ENCODE results near the gene PDIA3. TPM values are rescaled to one million over a fixed set of nuclear protein-coding genes. Genes with fewer than 3 reads are reported as not detected.

PDIA3 gene
- total and polyA plus RNA-seq, 2 experiments from 2014 or later: 97.9 to 932 TPM

DNA sequence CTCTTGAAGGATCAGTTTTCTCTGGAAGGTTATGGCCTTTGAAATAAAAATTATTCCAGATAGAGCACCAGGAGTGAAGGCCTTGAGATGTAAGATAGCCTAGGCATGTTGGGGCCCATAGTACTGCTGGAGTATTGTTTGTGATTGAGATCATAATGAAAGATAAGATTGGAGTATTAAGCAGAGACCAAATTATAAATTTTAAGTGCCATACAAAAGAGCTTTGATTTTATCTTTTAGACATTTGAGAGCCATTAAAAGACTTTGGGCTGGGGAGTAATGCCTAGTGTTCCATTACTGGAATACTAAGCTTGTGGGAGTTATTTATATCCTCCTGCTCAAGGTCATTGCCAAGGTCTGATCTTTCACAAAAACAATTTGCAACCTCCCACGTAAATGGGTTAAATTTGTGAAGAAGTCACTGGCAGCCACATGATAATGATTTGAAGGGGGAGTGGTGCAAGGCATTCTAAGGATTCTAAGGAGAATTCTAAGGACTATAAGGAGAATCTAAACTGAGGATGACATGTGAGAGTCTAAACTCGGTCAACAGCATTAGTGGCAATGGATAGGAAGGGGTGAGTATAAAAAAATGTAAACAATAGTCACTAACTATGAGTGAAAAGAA, 17.7 kb downstream of the PDIA3 start:
- Histone ChIP-seq H3K9me3 (ENCODE audit: low read depth) (no peaks in the 10 kb centered on the region), H3K27me3 (no peaks in the 10 kb centered on the region), H3K27ac (peak overlapping the region; percentile 6), H3K36me3 (peaks cover 81% of the 10 kb centered on the region), H3K4me3 (no peak overlapping the region), H3K4me1 (ENCODE audit: low read depth) (peaks cover 6% of the 10 kb centered on the region)
- TF ChIP-seq, protein P1, sequence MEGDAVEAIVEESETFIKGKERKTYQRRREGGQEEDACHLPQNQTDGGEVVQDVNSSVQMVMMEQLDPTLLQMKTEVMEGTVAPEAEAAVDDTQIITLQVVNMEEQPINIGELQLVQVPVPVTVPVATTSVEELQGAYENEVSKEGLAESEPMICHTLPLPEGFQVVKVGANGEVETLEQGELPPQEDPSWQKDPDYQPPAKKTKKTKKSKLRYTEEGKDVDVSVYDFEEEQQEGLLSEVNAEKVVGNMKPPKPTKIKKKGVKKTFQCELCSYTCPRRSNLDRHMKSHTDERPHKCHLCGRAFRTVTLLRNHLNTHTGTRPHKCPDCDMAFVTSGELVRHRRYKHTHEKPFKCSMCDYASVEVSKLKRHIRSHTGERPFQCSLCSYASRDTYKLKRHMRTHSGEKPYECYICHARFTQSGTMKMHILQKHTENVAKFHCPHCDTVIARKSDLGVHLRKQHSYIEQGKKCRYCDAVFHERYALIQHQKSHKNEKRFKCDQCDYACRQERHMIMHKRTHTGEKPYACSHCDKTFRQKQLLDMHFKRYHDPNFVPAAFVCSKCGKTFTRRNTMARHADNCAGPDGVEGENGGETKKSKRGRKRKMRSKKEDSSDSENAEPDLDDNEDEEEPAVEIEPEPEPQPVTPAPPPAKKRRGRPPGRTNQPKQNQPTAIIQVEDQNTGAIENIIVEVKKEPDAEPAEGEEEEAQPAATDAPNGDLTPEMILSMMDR (IDR thresholded peaks at IDR 0.05; ENCODE audit: low read depth, low read length): no peak
- no peak for DNase-seq (ENCODE audit: low read depth in 1 of 2, low spot score in 1 of 2)

DNA sequence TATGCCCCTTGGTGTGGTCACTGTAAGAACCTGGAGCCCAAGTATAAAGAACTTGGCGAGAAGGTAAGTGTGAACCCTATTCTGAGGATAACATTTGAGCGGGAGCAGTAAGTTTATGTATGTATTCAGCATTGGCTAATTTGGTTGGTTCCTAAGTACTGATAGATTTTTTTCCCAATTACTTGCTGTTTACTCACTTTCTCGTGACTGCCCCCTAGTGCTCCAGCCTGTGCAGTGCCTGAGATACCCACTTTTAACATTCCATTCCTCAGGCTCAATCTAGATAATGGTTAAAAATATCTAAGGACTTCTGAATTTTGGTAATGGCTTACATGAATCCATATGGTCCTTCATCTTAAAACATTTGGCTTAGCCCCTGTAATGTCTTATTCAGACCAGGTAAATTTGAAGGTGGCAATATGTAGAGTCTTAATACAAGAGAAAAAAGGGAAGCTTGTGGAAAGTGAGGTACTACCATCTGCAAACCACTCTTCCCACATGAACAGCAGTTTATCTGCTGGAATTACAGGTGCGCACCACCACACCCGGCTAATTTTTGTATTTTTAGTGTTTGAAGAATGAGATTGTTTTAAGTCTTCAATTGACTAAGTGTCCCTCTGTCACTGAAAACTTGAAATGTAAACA, 23.5 kb downstream of the PDIA3 start:
- Histone ChIP-seq H3K36me3 (peaks cover 80% of the 10 kb centered on the region), H3K27ac (no peak overlapping the region), H3K4me3 (no peak overlapping the region), H3K9me3 (ENCODE audit: low read depth) (no peaks in the 10 kb centered on the region), H3K4me1 (ENCODE audit: low read depth) (peaks cover 6% of the 10 kb centered on the region), H3K27me3 (no peaks in the 10 kb centered on the region)
- TF ChIP-seq, protein P1 (IDR thresholded peaks at IDR 0.05; ENCODE audit: low read depth, low read length): peak; percentile 95
- DNase-seq (ENCODE audit: low read depth in 1 of 2, low spot score in 1 of 2): peak; percentile 69 to 77

DNA sequence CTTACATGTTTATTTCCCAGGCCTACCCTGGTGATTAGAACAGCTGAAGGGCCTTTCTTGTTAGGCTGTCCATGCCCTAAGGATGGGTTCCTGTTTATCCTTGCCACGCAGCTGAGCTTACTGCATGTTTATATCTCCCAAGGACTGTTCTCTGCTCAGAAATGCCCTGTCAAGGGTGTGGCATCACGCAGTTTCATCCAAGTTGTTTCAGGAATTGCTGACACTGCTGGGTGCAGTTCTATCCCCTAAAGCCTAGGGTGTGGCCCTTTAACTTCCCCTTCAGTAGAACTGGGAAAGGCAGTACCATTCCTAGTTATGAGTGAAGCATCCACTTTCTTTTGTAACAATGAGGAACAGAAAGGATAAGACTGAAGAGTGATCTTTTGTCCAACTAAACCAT, 25.6 kb downstream of the PDIA3 start:
- TF ChIP-seq, protein P1 (IDR thresholded peaks at IDR 0.05; ENCODE audit: low read depth, low read length): no peak
- no peak overlapping the region for H3K27ac ChIP-seq
- no peaks in the 10 kb centered on the region for H3K9me3 ChIP-seq (ENCODE audit: low read depth)
- no peaks in the 10 kb centered on the region for H3K27me3 ChIP-seq
- DNase-seq (ENCODE audit: low read depth in 1 of 2, low spot score in 1 of 2): no peak
- peaks cover 6% of the 10 kb centered on the region for H3K4me1 ChIP-seq (ENCODE audit: low read depth)
- no peak overlapping the region for H3K4me3 ChIP-seq
- H3K36me3 ChIP-seq: peaks cover 60% of the 10 kb centered on the region

DNA sequence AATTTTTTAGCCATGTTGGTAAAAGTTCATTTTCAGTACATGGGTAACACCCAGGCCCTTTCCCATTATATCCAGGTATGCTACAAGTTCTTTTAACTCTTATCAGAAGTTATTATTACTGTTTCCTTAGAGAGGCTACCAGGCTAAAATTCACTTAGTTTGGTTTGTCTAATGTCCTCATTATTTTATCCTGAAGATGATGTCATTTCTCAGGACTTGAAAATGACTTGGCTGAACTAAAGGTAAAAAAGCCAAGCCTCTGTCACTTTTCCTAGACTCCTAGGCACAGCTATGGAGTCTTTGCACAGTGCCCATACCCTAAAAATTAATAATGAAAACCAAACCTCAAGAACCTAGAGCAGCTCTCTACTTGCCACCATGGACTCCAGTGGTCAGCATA, 26.4 kb downstream of the PDIA3 start:
- Histone ChIP-seq H3K4me1 (ENCODE audit: low read depth) (peaks cover 6% of the 10 kb centered on the region), H3K27me3 (no peaks in the 10 kb centered on the region), H3K36me3 (peaks cover 54% of the 10 kb centered on the region), H3K4me3 (no peak overlapping the region), H3K27ac (no peak overlapping the region), H3K9me3 (ENCODE audit: low read depth) (no peaks in the 10 kb centered on the region)
- no peak for DNase-seq (ENCODE audit: low read depth in 1 of 2, low spot score in 1 of 2)
- TF ChIP-seq, protein P1 (IDR thresholded peaks at IDR 0.05; ENCODE audit: low read depth, low read length): no peak

DNA sequence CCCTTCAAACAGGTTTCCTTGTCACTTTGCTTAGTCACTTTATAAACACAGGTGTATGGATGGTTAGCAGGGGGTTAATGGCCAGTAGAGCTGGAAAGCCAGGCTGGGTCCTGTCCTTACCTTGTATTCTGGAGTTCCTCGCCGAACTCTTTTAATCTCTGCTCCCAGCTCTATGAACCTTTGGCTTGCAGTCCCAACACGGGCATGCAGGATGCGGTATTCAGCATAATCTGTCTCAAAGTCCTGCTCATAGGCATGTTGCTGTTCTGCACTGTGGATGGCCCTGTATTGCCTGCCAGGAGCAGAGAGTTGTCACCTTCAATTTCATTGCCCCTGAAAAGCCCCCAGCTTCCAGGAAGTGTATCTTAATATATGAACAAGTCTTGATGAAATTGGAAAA, 27.8 kb downstream of the PDIA3 start:
- Histone ChIP-seq H3K4me1 (ENCODE audit: low read depth) (peaks cover 6% of the 10 kb centered on the region), H3K4me3 (no peak overlapping the region), H3K9me3 (ENCODE audit: low read depth) (no peaks in the 10 kb centered on the region), H3K27me3 (no peaks in the 10 kb centered on the region), H3K36me3 (peaks cover 42% of the 10 kb centered on the region), H3K27ac (no peak overlapping the region)
- TF ChIP-seq, protein P1 (IDR thresholded peaks at IDR 0.05; ENCODE audit: low read depth, low read length): no peak
- no peak for DNase-seq (ENCODE audit: low read depth in 1 of 2, low spot score in 1 of 2)
